A673 (cell line): ENCODE data around the gene EFCAB9. TPM values are rescaled to one million over a fixed set of nuclear protein-coding genes. Genes with fewer than 3 reads are reported as not detected.

ENCODE experiments used
- BruUV-seq: library from RNA; stranded (reverse); fragments of 400-500 nt; replicated peaks from 2 replicates; lab custom pipeline; 2021; lab: Mats Ljungman, UMichigan
- CTCF ChIA-PET: fragments of 300-600 bp; sonication (Branson Sonifier 250); formaldehyde crosslinking; loops from one replicate; lab custom pipeline; 2022; ENCODE audit warnings: antibody characterized with exemption; lab: Charles Lee
- POLR2A ChIA-PET: fragments of 300-600 bp; sonication (Branson Sonifier 250); formaldehyde crosslinking; loops from one replicate; lab custom pipeline; 2022; ENCODE audit warnings: antibody characterized with exemption; ENCODE audit not compliant: low non-redundant PET; lab: Charles Lee
- DNase-seq: peaks from one replicate; pipeline ENCODE4 v3.0.0-alpha.2; 2015; ENCODE audit warnings: low spot score
- H3K27ac ChIP-seq: fragments of 200-600 bp; sonication (generic); 2 replicates; pipeline ENCODE4 v1.5.1; 2016; ENCODE audit warnings: mixed run types, low read depth, mild to moderate bottlenecking, mixed read lengths, antibody characterized with exemption, low read length; ENCODE audit not compliant: poor library complexity, severe bottlenecking
- H3K27me3 ChIP-seq: fragments of 200-600 bp; sonication (generic); replicated peaks from 2 replicates; pipeline ENCODE4 v1.6.1; 2017; ENCODE audit warnings: mixed run types, low read depth, mild to moderate bottlenecking, mixed read lengths, antibody characterized with exemption, low read length; ENCODE audit not compliant: insufficient read depth, poor library complexity
- H3K36me3 ChIP-seq: fragments of 200-600 bp; sonication (generic); 2 replicates; pipeline ENCODE4 v1.6.1; 2016; ENCODE audit warnings: mixed run types, mild to moderate bottlenecking, mixed read lengths, antibody characterized with exemption, low read length; ENCODE audit not compliant: insufficient read depth, poor library complexity, severe bottlenecking
- H3K4me1 ChIP-seq: fragments of 200-600 bp; sonication (generic); 2 replicates; pipeline ENCODE4 v1.6.1; 2017; ENCODE audit warnings: mixed run types, mild to moderate bottlenecking, mixed read lengths, antibody characterized with exemption, low read length; ENCODE audit not compliant: insufficient read depth, poor library complexity, severe bottlenecking
- H3K4me3 ChIP-seq: fragments of 200-600 bp; sonication (generic); 2 replicates; pipeline ENCODE4 v1.5.1; 2016; ENCODE audit warnings: low read depth, mixed run types, mild to moderate bottlenecking, mixed read lengths, low read length; ENCODE audit not compliant: poor library complexity, severe bottlenecking
- H3K9me3 ChIP-seq: fragments of 200-600 bp; sonication (generic); 2 replicates; pipeline ENCODE4 v1.6.1; 2016; ENCODE audit warnings: mixed run types, low read depth, mild to moderate bottlenecking, mixed read lengths, antibody characterized with exemption, low read length; ENCODE audit not compliant: poor library complexity, severe bottlenecking
- EZH2 ChIP-seq: fragments of 200-600 bp; sonication (generic); IDR thresholded peaks from 2 replicates; pipeline ENCODE4 v1.6.1; 2017; ENCODE audit warnings: borderline replicate concordance, low read depth, mild to moderate bottlenecking, mixed read lengths, antibody characterized with exemption, low read length; ENCODE audit not compliant: poor library complexity, severe bottlenecking
- intact Hi-C: fragments of 100-400 bp; cut with micrococcal nuclease; formaldehyde crosslinking; loops from one replicate; pipeline ENCODE4 v1.10.0; 2022; ENCODE audit not compliant: unreplicated experiment
- total RNA-seq: library from RNA; stranded (reverse); gene quantifications from 2 replicates; pipeline ENCODE4 v1.2.3, GENCODE V29; 2021
- TF ChIP-seq, protein P1 (sequence below): fragments of 300-800, 200-600 bp; sonication (generic); conservative IDR thresholded peaks from 2 replicates; pipeline ENCODE4 v1.5.1; 2017; ENCODE audit warnings: low read depth, mild to moderate bottlenecking, antibody characterized with exemption, low read length, moderate library complexity, mixed read lengths

The EFCAB9 gene
- total RNA-seq, 1 experiment from 2014 or later = not detected

DNA sequence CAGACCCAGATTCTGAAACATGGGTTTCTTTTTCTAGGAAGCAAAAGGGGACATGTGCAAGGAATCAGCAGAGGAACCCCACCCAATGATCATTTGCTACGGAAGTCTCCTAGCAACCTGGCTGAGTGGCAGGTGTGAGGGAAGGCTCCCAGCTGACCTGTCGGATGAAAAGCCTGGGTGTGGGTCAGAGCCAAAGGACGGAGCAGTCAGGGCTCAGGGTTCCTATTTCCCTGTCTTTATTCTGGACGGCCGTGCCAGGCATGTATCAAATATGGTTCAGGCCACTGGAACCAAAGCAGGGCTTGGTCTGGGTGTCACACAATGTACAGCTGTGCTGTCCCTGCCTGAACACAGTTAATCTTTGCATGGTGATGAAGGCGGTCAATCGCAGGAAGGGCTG is 26.1 kb upstream of the EFCAB9 start:
- Histone ChIP-seq H3K4me3 (no peak overlapping the region), H3K9me3 (no peaks in the 10 kb centered on the region), H3K36me3 (no peaks in the 10 kb centered on the region), H3K27ac (no peak overlapping the region), H3K27me3 (no peaks in the 10 kb centered on the region), H3K4me1 (no peaks in the 10 kb centered on the region)
- CTCF ChIA-PET = no interaction called here
- intact Hi-C loops = no loop called here
- POLR2A ChIA-PET = no interaction called here
- TF ChIP-seq EZH2 = no peak
- TF ChIP-seq, protein P1, sequence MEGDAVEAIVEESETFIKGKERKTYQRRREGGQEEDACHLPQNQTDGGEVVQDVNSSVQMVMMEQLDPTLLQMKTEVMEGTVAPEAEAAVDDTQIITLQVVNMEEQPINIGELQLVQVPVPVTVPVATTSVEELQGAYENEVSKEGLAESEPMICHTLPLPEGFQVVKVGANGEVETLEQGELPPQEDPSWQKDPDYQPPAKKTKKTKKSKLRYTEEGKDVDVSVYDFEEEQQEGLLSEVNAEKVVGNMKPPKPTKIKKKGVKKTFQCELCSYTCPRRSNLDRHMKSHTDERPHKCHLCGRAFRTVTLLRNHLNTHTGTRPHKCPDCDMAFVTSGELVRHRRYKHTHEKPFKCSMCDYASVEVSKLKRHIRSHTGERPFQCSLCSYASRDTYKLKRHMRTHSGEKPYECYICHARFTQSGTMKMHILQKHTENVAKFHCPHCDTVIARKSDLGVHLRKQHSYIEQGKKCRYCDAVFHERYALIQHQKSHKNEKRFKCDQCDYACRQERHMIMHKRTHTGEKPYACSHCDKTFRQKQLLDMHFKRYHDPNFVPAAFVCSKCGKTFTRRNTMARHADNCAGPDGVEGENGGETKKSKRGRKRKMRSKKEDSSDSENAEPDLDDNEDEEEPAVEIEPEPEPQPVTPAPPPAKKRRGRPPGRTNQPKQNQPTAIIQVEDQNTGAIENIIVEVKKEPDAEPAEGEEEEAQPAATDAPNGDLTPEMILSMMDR = no peak
- BruUV-seq = no TSS peak
- no peak for DNase-seq

DNA sequence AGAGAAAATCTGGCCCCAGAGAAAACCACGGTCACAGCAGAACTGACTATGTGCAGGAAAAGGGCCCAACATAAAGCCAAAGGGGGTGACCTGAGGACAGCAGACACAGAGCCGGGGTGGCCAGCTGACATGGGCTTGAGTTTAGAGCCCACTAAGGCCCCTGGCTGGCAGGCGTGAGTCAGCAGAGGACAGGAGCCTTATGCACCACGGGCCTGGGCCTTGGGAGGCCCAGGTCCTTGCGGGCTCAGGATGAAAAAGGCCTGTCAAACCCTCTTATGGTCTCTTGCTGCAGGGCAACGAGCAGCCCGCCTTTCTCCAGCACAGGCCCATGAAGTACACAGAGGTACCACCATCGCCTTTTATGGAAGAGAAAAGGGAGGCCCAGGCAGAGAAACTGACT is 25.7 kb upstream of the EFCAB9 start:
- DNase-seq = no peak
- no peak overlapping the region for H3K4me3 ChIP-seq
- ChIA-PET POLR2A (no interaction called here), CTCF (no interaction called here)
- intact Hi-C loops = no loop called here
- H3K27me3 ChIP-seq = no peaks in the 10 kb centered on the region
- no peaks in the 10 kb centered on the region for H3K36me3 ChIP-seq
- no peaks in the 10 kb centered on the region for H3K4me1 ChIP-seq
- TF ChIP-seq, protein P1 = no peak
- TF ChIP-seq EZH2 = no peak
- H3K27ac ChIP-seq = no peak overlapping the region
- no peaks in the 10 kb centered on the region for H3K9me3 ChIP-seq
- BruUV-seq = no TSS peak

DNA sequence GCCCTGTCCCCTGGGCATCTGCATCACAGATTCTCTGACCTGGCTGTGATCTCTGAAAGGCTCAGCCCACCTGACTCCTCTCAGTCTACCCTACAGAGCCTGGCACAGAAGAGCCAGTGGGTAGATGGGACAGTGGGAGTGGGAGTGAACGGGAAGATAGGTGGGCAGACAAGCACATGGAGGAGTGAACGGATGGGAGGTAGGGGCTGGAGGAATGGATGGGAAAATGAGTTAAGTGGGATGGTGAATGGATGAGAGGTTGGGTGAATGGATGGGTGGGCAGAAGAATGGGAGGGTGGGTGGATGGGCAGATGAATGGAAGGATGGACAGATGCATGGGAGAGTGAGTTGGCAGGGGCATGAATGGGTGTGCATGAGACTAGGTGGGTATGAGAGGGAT is 24.8 kb upstream of the EFCAB9 start:
- ChIA-PET POLR2A (no interaction called here), CTCF (no interaction called here)
- H3K4me1 ChIP-seq = no peaks in the 10 kb centered on the region
- no peaks in the 10 kb centered on the region for H3K27me3 ChIP-seq
- no peak for TF ChIP-seq EZH2
- TF ChIP-seq, protein P1 = no peak
- H3K9me3 ChIP-seq = no peaks in the 10 kb centered on the region
- intact Hi-C loops = no loop called here
- no TSS peak for BruUV-seq
- DNase-seq = no peak
- no peak overlapping the region for H3K27ac ChIP-seq
- no peaks in the 10 kb centered on the region for H3K36me3 ChIP-seq
- no peak overlapping the region for H3K4me3 ChIP-seq
